HG03060 (cell line): ENCODE measurements around the gene EEF1AKMT2.
"Not testable (repeated sequence)": the region's sequence is repeated elsewhere in the genome, so short reads cannot be mapped to it uniquely, and the experiment has no call there.

ENCODE experiments used
- ATAC-seq: cut with Tn5 transposase; IDR thresholded peaks from one replicate; pipeline ENCODE4 v1.9.1; 2021; ENCODE audit warnings: low read depth, moderate number of reproducible peaks; ENCODE audit not compliant: unreplicated experiment

EEF1AKMT2 gene

GRCh38 chr10:124756156-124756903 is 35.4 kb downstream of the EEF1AKMT2 start:
- no peak for ATAC-seq

- ATAC-seq = no peak
Observed at GRCh38 chr10:124755581-124755980, 36.1 kb downstream of the EEF1AKMT2 start.

GRCh38 chr10:124754227-124754626 is 37.5 kb downstream of the EEF1AKMT2 start:
- no peak for ATAC-seq

GRCh38 chr10:124748953-124749645 is 42.6 kb downstream of the EEF1AKMT2 start:
- no peak for ATAC-seq

GRCh38 chr10:124748166-124748565 is 43.5 kb downstream of the EEF1AKMT2 start:
- no peak for ATAC-seq

GRCh38 chr10:124747745-124748144 is 43.9 kb downstream of the EEF1AKMT2 start:
- ATAC-seq = no peak

GRCh38 chr10:124746992-124747391 is 44.7 kb downstream of the EEF1AKMT2 start:
- ATAC-seq = no peak

- not testable (repeated sequence) for ATAC-seq
Observed at GRCh38 chr10:124746447-124746846, 45.2 kb downstream of the EEF1AKMT2 start.

GRCh38 chr10:124745673-124746072 is 46.0 kb downstream of the EEF1AKMT2 start:
- ATAC-seq = no peak

- ATAC-seq = no peak
Observed at GRCh38 chr10:124745252-124745651, 46.4 kb downstream of the EEF1AKMT2 start.

GRCh38 chr10:124744102-124745050 is 47.3 kb downstream of the EEF1AKMT2 start, which contains the start of gene FAM53B:
Gene FAM53B, minus strand, starts transcription at chr10:124744378. Its CDS starts 37,665 bp downstream, at chr10:124706713.
- ATAC-seq = no peak

GRCh38 chr10:124743191-124744101 is 48.2 kb downstream of the EEF1AKMT2 start:
- no peak for ATAC-seq

GRCh38 chr10:124742413-124743190 is 49.1 kb downstream of the EEF1AKMT2 start:
- no peak for ATAC-seq

- ATAC-seq = no peak
Observed at GRCh38 chr10:124741922-124742412, 49.7 kb downstream of the EEF1AKMT2 start.

- ATAC-seq = peak; percentile 37
Observed at GRCh38 chr10:124741281-124741921, 50.3 kb downstream of the EEF1AKMT2 start.

GRCh38 chr10:124740369-124741280 is 51.1 kb downstream of the EEF1AKMT2 start:
- ATAC-seq = peak; percentile 18

- ATAC-seq = no peak
Observed at GRCh38 chr10:124739986-124740368, 51.7 kb downstream of the EEF1AKMT2 start.
